Measurements from ENCODE around the gene FLNB.
A peak's percentile ranks its signal among the peaks of the same experiment; 100 is the strongest.

Gene FLNB

GRCh38 chr3:58144478-58145325 is 136.5 kb downstream of the FLNB start:
- no peak for DNase-seq (ENCODE audit: low read depth)
- TF ChIP-seq, protein P1, sequence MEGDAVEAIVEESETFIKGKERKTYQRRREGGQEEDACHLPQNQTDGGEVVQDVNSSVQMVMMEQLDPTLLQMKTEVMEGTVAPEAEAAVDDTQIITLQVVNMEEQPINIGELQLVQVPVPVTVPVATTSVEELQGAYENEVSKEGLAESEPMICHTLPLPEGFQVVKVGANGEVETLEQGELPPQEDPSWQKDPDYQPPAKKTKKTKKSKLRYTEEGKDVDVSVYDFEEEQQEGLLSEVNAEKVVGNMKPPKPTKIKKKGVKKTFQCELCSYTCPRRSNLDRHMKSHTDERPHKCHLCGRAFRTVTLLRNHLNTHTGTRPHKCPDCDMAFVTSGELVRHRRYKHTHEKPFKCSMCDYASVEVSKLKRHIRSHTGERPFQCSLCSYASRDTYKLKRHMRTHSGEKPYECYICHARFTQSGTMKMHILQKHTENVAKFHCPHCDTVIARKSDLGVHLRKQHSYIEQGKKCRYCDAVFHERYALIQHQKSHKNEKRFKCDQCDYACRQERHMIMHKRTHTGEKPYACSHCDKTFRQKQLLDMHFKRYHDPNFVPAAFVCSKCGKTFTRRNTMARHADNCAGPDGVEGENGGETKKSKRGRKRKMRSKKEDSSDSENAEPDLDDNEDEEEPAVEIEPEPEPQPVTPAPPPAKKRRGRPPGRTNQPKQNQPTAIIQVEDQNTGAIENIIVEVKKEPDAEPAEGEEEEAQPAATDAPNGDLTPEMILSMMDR (IDR thresholded peaks at IDR 0.05; ENCODE audit: control insufficient read depth, insufficient read depth, low read depth, low read length, missing control alignments): no peak
- H3K4me3 ChIP-seq (ENCODE audit: control insufficient read depth, low read depth, low read length): no peak overlapping the region

GRCh38 chr3:58148049-58148448 is 139.8 kb downstream of the FLNB start:
- no peak for DNase-seq (ENCODE audit: low read depth)
- no peak overlapping the region for H3K4me3 ChIP-seq (ENCODE audit: control insufficient read depth, low read depth, low read length)

GRCh38 chr3:58150130-58150809 is 142.0 kb downstream of the FLNB start:
- no peak overlapping the region for H3K4me3 ChIP-seq (ENCODE audit: control insufficient read depth, low read depth, low read length)
- no peak for DNase-seq (ENCODE audit: low read depth)
- TF ChIP-seq, protein P1 (IDR thresholded peaks at IDR 0.05; ENCODE audit: control insufficient read depth, insufficient read depth, low read depth, low read length, missing control alignments): no peak

More at GRCh38 chr3:58148049-58148448, 139.8 kb downstream of the FLNB start:
- TF ChIP-seq, protein P1 (IDR thresholded peaks at IDR 0.05; ENCODE audit: control insufficient read depth, insufficient read depth, low read depth, low read length, missing control alignments): no peak

DNA sequence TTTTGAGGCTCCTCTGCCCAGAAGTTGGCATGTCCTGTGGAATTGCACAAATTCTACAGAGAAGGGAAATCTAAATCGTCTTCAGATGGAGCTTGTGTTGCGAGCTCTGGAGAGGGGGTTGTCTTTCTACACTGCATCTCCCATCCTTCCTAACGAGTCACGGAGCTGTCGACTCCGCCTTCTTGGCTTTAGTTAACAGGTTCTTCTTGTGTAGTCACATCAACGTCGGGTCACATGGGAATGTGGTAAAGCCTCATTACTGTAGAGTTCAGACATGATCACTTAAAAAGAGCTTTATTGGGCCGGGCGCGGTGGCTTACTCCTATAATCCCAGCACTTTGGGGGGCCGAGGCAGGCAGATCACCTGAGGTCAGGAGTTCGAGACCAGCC is 142.6 kb downstream of the FLNB start:
- peak; percentile 37 for DNase-seq (ENCODE audit: low read depth)
- no peak overlapping the region for H3K4me3 ChIP-seq (ENCODE audit: control insufficient read depth, low read depth, low read length)
- TF ChIP-seq, protein P1 (IDR thresholded peaks at IDR 0.05; ENCODE audit: control insufficient read depth, insufficient read depth, low read depth, low read length, missing control alignments): no peak

DNA sequence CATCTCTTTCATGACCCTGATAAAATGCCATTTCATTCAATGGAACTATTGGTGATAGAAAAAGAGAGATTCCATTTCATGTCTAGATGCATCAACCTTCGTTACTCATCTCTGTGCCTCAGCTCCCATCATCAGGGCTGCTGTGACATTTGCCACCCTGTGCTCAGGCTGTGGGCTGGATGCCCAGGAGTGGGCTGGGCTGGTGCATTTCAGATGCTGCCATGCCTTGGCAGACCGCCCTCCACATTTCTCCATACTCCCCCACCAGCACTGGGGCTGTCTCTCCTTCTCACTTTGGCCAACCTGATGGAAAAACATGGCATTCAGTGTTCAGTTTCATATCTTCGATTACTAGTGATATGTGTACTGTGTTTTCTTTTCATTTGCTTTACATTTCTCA is 143.4 kb downstream of the FLNB start:
- TF ChIP-seq, protein P1 (IDR thresholded peaks at IDR 0.05; ENCODE audit: control insufficient read depth, insufficient read depth, low read depth, low read length, missing control alignments): no peak
- H3K4me3 ChIP-seq (ENCODE audit: control insufficient read depth, low read depth, low read length): no peak overlapping the region
- no peak for DNase-seq (ENCODE audit: low read depth)

GRCh38 chr3:58152225-58153015 is 144.2 kb downstream of the FLNB start:
- no peak overlapping the region for H3K4me3 ChIP-seq (ENCODE audit: control insufficient read depth, low read depth, low read length)
- DNase-seq (ENCODE audit: low read depth): no peak
- TF ChIP-seq, protein P1 (IDR thresholded peaks at IDR 0.05; ENCODE audit: control insufficient read depth, insufficient read depth, low read depth, low read length, missing control alignments): no peak

Measured in AG09309 (cell line).